Fibroblast of skin of scalp (primary cell): ENCODE measurements around the gene PANX2.

Experiments used
- DNase-seq: peaks from one replicate; pipeline ENCODE4 v3.0.0-alpha.2; 2013

The PANX2 gene

DNA sequence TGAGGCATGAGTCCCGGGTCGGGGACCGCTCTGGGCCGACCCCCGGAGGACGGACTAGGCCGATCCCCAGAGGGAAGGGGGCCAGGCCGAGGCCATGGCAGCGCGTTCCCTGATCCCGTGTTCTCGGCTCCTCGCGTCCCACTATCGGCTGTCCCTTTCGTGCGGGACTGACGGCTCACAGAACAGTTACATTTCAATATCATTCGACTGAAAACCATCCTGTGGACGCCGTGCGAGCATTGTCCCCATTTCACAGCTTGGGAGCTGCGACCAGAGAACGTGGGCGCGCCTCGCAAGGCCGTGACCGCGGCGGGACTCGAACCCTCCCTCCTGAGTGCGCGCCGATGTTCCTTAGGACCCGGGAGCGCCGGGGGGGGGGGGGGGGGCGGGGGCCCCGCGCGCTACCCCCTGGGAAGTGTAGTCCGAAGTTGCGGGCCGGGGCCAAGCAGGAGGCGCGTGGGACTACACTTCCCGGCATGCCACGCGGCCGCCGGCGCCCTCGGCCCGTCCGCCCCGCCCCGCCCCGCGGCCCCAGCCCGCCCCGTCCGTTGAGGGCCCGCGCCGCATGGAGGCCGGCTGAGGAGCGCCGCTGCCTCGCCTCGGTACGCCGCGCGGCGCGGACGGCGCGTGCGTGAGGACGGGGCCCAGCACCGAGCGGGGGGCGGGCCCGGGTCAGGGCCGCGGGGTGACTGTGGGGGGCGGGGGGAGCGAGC is 15.0 kb downstream of the PANX2 start, which contains the start of gene TRABD:
Gene TRABD (plus strand): TSS at position 539 of the 713 bp plus-strand sequence. CDS start 7,148 bp downstream, outside the sequence.
- DNase-seq: peak; percentile 93

DNA sequence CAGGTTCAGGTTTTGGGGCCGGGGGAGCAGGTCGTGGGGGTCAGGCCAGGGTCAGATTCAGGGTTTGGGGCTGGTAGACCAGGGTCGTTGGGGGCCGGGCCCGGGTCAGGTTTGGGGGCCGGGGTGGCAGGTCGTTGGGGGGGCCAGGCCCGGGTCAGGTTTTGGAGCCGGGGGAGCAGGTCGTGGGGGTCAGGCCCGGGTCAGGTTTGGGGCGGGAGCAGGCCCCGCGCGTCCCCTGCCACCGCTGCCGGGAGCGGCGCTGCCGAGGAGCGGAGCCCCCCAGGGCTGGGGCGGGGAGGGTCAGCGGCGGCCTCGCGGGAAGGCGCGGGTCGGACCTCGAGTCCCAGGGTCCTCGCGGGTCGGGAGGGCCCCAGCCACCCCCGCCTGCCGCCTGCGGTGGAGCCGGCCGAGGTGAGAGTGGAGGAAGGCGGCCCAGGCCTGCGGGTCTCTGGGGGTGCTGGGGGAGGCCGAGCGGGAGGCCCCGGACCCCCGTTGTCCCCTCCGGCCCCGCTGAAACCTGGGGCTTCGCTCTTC is 15.7 kb downstream of the PANX2 start:
- DNase-seq: no peak

- DNase-seq: no peak
Observed at GRCh38 chr22:50186761-50187523, 16.4 kb downstream of the PANX2 start.

- DNase-seq: no peak
Observed at GRCh38 chr22:50188356-50188755, 17.8 kb downstream of the PANX2 start.

DNA sequence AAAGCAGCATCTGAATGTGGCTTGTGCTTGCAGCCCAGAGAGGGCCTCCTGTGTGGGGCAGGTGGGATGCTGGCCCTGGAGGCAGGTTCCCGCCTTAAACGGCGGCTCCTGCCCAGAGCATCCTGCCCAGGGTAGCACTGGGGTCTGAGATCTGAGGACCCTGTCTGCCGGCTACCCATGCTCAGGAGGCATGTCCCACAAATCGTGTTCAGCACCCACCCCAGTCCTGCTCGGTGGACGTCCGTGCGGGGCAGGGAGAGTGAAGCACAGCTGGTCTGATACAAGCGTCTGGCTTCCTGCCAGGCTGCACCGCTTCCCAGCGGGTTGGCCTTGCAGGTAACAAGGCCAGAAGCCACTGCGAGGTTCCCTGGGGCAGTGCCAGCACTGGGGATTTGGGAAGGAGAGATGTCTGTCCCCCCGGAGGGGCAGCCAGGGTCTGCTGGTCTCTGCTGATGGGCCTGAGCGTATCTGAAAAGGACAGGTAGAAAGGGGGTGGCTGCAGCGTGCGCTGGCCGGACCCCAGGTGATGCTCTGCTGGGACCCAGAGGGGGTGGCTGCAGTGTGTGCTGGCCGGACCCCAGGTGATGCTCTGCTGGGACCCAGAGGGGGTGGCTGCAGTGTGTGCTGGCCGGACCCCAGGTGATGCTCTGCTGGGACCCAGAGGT is 18.8 kb downstream of the PANX2 start:
- DNase-seq: no peak

GRCh38 chr22:50189849-50190181 is 19.3 kb downstream of the PANX2 start:
- no peak for DNase-seq

DNA sequence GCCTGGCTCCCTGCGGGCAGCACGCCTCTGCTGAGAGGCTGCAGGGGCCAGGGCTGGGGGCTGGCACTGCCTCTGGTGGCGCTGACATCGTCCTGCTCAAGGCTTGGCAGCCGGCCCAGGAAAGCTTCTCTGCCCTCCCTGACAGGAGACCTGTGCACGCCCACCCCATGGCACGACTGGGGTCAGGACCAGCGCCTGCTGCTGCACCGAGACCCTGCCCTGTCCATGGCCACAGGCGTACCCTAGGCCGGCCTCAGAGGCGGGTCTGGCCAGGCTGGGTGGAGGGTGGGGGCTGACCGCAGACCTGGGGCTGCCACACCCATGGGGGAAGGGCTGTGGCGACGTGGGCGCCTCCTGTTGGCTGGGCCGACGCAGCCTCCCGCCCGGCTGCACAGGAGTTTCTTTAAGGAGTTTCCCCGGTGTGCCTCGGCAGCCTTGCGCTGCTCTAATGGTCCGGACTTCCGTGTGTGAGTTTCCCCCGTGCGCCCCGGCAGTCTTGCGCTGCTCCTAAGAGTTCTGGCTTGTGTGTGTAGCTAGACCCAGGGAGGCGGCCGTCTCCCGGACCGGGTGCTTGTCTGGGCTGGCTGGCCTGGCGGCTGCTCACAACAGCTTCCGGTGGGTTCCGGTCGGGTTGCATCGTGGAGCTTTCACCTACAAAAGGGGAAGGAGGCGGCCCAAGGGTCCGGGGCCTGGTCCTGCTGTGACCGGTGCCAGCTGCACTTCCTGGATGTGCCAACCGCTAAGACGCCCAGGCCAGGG is 19.8 kb downstream of the PANX2 start:
- peak; percentile 46 for DNase-seq

DNA sequence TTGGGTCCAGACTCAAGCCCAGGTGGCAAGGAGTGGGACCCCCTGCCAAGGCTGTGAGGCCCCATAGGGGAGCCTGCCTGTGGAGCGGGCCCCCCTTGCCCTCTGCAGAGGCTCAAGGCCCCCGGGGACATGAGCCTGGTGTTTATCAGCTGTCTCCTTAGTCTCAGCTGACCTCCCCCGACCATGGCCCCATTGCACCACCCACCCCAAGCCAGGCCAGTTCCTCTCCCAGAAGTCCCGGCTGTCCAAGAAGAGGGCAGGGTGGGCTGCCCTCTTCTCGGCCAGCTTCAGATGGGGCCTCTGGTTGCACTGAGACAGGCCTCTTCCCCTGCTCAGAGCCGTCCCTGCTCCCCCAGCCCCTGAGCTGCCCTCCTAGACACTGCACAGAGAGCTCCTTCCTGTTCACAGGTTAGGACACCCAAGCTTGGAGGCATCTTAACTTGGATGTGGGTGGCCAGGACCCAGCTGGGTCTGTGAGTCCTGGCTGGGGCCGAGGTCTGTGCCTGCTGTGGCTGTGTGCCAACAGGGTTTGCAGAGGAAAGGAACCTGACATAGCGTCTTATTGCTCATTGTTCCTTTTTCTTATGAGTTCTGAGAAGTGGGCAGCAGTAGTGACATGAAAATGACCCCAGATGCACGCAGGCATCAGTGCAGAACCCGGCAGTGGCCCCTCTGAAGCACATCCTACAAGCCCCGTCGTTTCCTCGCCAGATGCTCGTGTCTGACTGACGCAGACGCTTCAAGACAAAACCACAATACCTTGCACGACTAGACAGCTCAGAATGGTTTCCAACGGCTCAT is 20.6 kb downstream of the PANX2 start:
- DNase-seq: no peak

DNA sequence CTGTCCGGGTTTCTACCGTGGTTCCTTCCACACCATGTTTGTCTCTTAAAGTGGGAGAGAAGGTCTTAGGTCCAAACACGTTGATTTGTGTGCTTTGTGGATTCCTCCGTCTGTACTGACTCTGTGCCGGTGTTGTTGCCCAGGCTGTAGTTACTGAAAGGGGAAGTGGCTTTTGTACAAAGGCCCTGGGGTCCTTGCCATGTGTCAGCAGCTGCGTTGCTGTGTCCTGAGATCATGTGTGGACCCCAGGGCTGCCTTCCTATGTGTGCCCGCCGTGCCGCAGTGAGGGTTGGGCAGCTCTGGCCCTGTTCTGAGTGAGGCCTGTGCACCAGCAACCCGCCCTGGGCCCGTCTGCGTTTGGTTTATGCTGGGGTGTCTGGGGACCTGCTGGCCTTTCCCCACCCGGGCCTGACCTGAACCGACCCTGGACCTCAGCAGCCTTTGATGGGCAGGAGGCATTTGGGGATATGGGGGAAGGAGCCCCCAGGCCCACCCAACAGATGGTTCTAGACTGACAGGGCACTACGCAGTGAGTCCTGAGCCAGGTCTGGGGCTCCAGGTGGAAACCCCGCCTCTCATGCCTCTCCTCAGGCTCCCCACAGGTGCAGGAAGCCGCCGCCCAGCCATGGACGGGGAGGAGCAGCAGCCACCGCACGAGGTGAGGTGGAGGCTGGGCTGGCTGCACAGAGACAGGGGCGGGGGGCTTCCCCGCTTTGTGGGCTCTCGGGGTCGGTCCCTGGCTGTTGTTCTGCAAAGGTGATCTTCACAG is 22.1 kb downstream of the PANX2 start:
- no peak for DNase-seq

GRCh38 chr22:50193621-50194020 is 23.1 kb downstream of the PANX2 start:
- DNase-seq: no peak

DNA sequence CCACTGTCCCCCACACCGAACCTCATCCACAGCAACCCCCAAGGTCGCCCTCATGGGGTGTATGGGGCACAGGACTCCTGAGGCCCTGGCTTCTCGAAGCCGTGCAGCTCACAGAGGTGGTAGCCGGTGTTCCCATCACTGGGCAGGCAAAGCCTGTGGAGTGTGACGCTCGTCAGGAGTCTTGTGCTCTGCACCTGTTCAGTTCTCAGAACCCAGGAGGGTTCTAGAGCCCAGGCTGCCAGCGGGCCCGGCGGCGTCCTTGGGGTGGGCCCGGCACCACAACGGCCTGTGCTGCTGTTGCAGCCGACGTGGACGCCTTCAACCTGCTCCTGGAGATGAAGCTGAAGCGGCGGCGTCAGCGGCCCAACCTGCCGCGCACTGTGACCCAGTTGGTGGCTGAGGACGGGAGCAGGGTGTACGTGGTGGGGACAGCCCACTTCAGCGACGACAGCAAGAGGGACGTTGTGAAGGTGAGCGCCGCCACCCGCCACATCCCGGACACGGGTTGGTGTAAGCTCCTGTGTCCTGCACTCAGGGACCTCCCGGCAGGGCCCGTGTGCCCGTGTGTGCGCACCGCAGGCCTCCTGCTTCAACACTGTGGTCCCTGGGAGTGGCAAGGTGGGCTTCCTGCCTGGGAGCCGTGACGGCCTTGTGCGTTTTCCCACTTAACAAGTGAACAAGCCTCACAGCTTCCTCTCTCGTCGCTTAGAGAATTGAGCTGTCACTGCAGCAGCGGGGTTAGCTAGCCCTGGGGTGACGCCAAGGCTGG is 23.7 kb downstream of the PANX2 start:
- DNase-seq: no peak

DNA sequence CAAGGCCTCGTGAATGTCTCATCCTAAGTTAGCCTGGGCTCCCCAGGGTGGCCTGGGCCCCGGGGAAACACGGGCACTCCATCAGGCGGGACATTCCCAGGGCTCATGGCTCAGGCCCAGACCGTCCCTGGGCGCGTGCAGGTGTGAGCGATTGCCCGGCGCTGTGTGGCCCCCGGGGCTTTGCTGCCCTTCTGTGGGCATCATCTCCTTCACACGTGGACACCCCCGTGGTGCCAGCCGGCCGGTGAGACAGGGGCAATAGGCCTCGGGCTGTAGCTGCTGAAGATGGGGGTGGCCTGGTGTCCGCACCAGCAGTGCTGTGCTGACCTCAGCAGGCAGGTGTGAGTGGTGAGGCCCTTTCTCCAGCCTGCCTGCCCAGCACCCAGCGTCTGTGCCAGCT is 25.7 kb downstream of the PANX2 start:
- no peak for DNase-seq

DNA sequence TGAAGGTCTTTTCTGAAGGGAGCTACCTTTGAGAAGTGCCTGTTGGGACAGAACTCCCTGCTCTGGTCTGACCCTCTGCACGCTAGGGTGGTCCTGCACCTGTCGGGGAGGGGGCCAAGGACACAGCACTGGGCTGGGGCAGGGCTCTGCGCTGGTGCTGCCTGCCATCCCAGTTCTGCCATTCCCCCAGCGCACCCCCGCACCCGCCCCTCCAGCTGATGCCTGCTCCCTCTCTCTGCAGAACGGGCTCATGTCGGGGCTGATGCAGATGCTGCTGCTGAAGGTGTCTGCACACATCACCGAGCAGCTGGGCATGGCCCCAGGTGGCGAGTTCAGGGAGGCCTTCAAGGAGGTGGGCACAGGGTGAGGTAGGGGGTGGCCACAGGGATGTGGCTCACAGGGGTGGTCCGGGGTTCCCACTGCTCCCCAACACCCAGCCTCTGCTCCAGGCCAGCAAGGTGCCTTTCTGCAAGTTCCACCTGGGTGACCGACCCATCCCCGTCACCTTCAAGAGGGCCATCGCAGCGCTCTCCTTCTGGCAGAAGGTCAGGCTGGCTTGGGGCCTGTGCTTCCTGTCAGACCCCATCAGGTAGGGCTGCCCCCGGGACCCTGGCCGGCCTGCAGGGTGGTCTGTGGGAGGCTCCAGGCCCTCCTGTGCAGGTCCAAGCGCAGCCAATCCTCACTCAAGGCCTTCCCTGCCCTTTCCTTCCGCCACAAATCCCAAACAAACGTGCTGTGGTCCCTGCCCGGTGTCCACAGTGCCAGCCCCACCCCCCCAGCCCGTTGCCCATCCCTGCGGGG is 26.7 kb downstream of the PANX2 start:
- DNase-seq: no peak

GRCh38 chr22:50197856-50198623 is 27.5 kb downstream of the PANX2 start:
- no peak for DNase-seq

DNA sequence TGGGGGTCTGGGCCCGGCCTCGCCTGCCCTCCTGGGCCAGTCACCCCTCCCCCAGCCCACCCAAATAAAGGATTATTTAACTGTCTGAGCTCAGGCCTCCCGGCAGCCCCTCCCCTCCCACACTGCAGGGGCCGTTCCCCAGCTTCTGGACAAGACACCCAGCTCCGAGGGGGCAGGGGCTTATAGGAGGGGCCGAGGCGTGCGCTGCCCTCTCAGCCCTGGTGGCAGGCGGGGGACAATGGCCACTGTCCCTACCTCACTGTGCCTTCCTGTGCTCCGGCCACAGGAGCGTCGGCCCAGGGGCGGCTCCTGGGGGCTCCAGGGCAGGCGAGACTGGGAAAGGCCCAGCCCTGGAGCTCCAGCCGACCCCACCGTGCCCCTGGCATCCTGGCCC is 28.1 kb downstream of the PANX2 start:
- DNase-seq: no peak

- DNase-seq: no peak
Observed at GRCh38 chr22:50199251-50199721, 28.8 kb downstream of the PANX2 start.

GRCh38 chr22:50199829-50200460 is 29.4 kb downstream of the PANX2 start:
- DNase-seq: no peak
